BLaER1 (cell line): ENCODE measurements around the gene SERPINH1.
A peak's percentile ranks its signal among the peaks of the same experiment; 100 is the strongest.

Experiments
- H3K27ac ChIP-seq: shearing (Covaris generic); formaldehyde crosslinking; 2 replicates; pipeline ENCODE4 v1.8.1; 2022
- H3K27me3 ChIP-seq: shearing (Covaris generic); formaldehyde crosslinking; 2 replicates; pipeline ENCODE4 v1.8.1; 2022
- H3K36me3 ChIP-seq: shearing (Covaris generic); formaldehyde crosslinking; 2 replicates; pipeline ENCODE4 v1.8.1; 2022
- H3K4me1 ChIP-seq: shearing (Covaris generic); formaldehyde crosslinking; 2 replicates; pipeline ENCODE4 v1.8.1; 2022
- H3K4me2 ChIP-seq: shearing (Covaris generic); formaldehyde crosslinking; 2 replicates; pipeline ENCODE4 v1.8.1; 2022
- H3K4me3 ChIP-seq: shearing (Covaris generic); formaldehyde crosslinking; 2 replicates; pipeline ENCODE4 v1.8.1; 2022
- H3K9ac ChIP-seq: shearing (Covaris generic); formaldehyde crosslinking; 2 replicates; pipeline ENCODE4 v1.8.1; 2022
- H3K9me3 ChIP-seq: shearing (Covaris generic); formaldehyde crosslinking; 2 replicates; pipeline ENCODE4 v1.8.1; 2022
- H4K20me1 ChIP-seq: shearing (Covaris generic); formaldehyde crosslinking; 2 replicates; pipeline ENCODE4 v1.8.1; 2022
- Cebpa-rat ChIP-seq: shearing (Covaris generic); IDR thresholded peaks from 2 replicates; pipeline ENCODE4 v1.8.1; 2022

Gene SERPINH1

GRCh38 chr11:75541193-75542087, 20.6 kb upstream of the SERPINH1 start:
- Histone ChIP-seq H3K36me3 (no peaks in the 10 kb centered on the region), H3K4me2 (no peak overlapping the region), H3K4me3 (no peak overlapping the region), H3K27me3 (no peaks in the 10 kb centered on the region), H3K9me3 (no peaks in the 10 kb centered on the region), H4K20me1 (no peaks in the 10 kb centered on the region), H3K27ac (no peak overlapping the region), H3K4me1 (peaks cover 35% of the 10 kb centered on the region), H3K9ac (no peak overlapping the region)
- TF ChIP-seq Cebpa-rat: no peak

- H3K27ac ChIP-seq: no peak overlapping the region
- no peak overlapping the region for H3K9ac ChIP-seq
Observed at GRCh38 chr11:75542088-75542438, 20.0 kb upstream of the SERPINH1 start.

DNA sequence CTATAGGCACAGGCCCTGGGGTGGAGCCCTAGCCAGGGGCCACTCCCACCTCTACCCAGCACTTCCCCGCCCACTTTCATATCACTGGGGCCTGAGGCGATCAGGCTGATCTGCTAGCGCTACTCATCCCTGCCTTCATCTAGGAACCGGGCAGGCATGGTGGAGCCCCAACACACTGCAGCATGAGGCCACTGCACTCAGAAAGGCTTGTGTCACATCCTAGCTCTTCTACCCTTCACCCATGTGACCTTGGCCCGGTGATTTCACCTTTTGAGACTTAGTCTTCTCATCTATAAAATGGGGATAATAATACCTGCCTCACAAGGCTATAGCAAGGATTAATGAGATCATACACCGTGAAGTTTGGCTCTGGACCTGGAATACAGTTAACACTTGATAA, 18.2 kb upstream of the SERPINH1 start:
- H3K4me2 ChIP-seq: no peak overlapping the region
- H4K20me1 ChIP-seq: no peaks in the 10 kb centered on the region
- no peaks in the 10 kb centered on the region for H3K36me3 ChIP-seq
- H3K9ac ChIP-seq: no peak overlapping the region
- H3K9me3 ChIP-seq: no peaks in the 10 kb centered on the region
- H3K27me3 ChIP-seq: no peaks in the 10 kb centered on the region
- no peak for TF ChIP-seq Cebpa-rat
- peaks cover 22% of the 10 kb centered on the region for H3K4me1 ChIP-seq
- no peak overlapping the region for H3K4me3 ChIP-seq
- H3K27ac ChIP-seq: no peak overlapping the region

More at GRCh38 chr11:75542088-75542438, 20.0 kb upstream of the SERPINH1 start:
- H3K4me3 ChIP-seq: no peak overlapping the region
- H3K27me3 ChIP-seq: no peaks in the 10 kb centered on the region
- H3K4me2 ChIP-seq: no peak overlapping the region
- H3K9me3 ChIP-seq: no peaks in the 10 kb centered on the region
- no peaks in the 10 kb centered on the region for H3K36me3 ChIP-seq
- H4K20me1 ChIP-seq: no peaks in the 10 kb centered on the region
- TF ChIP-seq Cebpa-rat: no peak
- H3K4me1 ChIP-seq: peaks cover 28% of the 10 kb centered on the region

DNA sequence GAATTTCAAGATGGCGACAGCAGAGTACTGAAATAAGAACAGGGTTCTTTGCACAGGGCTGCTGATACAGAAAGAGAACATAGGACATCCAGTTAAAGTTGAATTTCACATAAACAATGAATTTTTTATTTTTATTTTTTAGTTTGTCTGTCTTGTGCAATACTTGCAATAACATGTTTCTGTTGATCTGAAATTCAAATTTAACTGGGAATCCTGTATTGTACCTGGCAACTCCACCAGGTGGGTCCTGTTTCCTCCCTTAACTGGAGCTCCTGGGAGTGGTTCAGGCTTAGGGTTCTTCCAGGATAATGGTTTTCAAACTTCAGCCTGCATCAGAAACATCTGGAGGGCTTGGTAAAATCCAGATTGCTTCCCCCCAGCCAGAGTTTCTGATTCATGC, 14.9 kb upstream of the SERPINH1 start:
- no peaks in the 10 kb centered on the region for H3K36me3 ChIP-seq
- no peaks in the 10 kb centered on the region for H3K27me3 ChIP-seq
- H3K9ac ChIP-seq: no peak overlapping the region
- H3K4me1 ChIP-seq: peaks cover 29% of the 10 kb centered on the region
- H3K27ac ChIP-seq: no peak overlapping the region
- peak; percentile 60; the same call in 1 of the 2 replicates for TF ChIP-seq Cebpa-rat
- no peaks in the 10 kb centered on the region for H3K9me3 ChIP-seq
- H3K4me3 ChIP-seq: no peak overlapping the region
- H4K20me1 ChIP-seq: no peaks in the 10 kb centered on the region
- H3K4me2 ChIP-seq: no peak overlapping the region

DNA sequence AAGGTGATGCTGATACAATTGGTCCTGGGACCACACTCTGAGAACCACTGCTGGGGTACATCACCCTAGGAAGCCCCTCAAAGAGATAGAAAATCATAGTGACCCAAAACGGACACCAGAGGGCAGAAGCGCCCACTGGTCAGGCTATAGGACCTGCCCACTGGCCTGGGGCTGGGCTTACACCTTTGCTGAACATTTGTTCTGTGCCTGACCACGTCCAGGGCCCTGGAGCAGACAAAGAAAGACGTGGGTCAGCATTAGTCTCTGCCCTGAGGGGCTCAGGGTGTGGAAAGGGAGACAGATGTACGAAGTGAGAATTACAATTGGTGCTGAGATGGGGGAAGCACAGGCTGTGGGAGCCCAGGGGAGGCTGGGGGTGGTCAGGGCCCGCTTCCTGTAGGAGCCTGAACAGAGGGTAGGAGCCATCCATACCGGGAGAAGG, 14.4 kb upstream of the SERPINH1 start:
- no peak overlapping the region for H3K4me3 ChIP-seq
- H3K27ac ChIP-seq: peak overlapping the region; percentile 18; the same call in 1 of the 2 replicates
- no peak for TF ChIP-seq Cebpa-rat
- H3K27me3 ChIP-seq: no peaks in the 10 kb centered on the region
- H4K20me1 ChIP-seq: no peaks in the 10 kb centered on the region
- no peak overlapping the region for H3K9ac ChIP-seq
- peak overlapping the region; percentile 34; the same call in 1 of the 2 replicates for H3K4me2 ChIP-seq
- no peaks in the 10 kb centered on the region for H3K9me3 ChIP-seq
- H3K4me1 ChIP-seq: peaks cover 29% of the 10 kb centered on the region
- H3K36me3 ChIP-seq: no peaks in the 10 kb centered on the region

GRCh38 chr11:75548595-75549272, 13.3 kb upstream of the SERPINH1 start:
- Histone ChIP-seq H3K9ac (no peak overlapping the region), H4K20me1 (no peaks in the 10 kb centered on the region), H3K36me3 (no peaks in the 10 kb centered on the region), H3K27me3 (no peaks in the 10 kb centered on the region), H3K4me3 (no peak overlapping the region), H3K27ac (no peak overlapping the region), H3K9me3 (no peaks in the 10 kb centered on the region), H3K4me2 (0 out of 2 replicates have a peak overlapping the region, but pooled peaks have one; percentile 34), H3K4me1 (peaks cover 33% of the 10 kb centered on the region)
- no peak for TF ChIP-seq Cebpa-rat

DNA sequence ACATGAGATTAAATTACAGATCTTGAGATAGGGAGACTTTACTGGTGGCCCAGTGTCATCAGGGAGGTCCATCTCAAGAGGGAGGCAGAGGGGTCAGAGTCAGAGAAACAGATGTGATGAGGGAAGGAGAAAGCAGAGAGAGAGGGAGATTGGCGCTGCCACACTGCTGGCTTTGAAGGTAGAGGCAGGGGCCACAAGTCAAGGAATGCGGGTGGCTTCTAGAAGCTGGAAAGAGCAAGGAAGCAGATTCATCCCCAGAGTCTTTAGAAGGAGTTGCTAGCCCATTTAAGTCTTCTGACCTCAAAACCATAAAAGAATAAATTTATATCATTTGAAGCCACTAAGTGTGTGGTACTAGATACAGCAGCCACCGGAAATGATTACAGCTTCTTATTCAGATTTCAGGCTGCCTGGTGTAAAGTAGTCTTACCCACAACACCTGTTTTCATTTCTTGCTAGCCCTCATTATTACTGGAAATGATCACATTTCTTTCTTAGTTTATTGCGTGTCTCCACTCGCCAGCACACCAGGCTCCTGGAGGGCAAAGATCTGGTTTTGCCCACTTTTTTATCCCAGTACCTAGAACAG, 12.6 kb upstream of the SERPINH1 start:
- Histone ChIP-seq H3K4me2 (no peak overlapping the region), H3K4me3 (no peak overlapping the region), H3K36me3 (no peaks in the 10 kb centered on the region), H4K20me1 (no peaks in the 10 kb centered on the region), H3K27me3 (no peaks in the 10 kb centered on the region), H3K9me3 (no peaks in the 10 kb centered on the region), H3K9ac (no peak overlapping the region), H3K27ac (no peak overlapping the region), H3K4me1 (peaks cover 41% of the 10 kb centered on the region)
- TF ChIP-seq Cebpa-rat: no peak

GRCh38 chr11:75553182-75553581, 8.9 kb upstream of the SERPINH1 start:
- Histone ChIP-seq H3K4me3 (no peak overlapping the region), H4K20me1 (no peaks in the 10 kb centered on the region), H3K4me1 (peaks cover 43% of the 10 kb centered on the region), H3K9me3 (no peaks in the 10 kb centered on the region), H3K36me3 (no peaks in the 10 kb centered on the region), H3K27me3 (no peaks in the 10 kb centered on the region), H3K27ac (no peak overlapping the region), H3K9ac (no peak overlapping the region), H3K4me2 (peak overlapping the region; percentile 64; the same call in 1 of the 2 replicates)
- TF ChIP-seq Cebpa-rat: no peak

GRCh38 chr11:75553889-75554257, 8.2 kb upstream of the SERPINH1 start:
- Histone ChIP-seq H3K36me3 (no peaks in the 10 kb centered on the region), H3K9ac (peak overlapping the region; percentile 63; the same call in 1 of the 2 replicates), H3K4me2 (peak overlapping the region; percentile 64), H3K9me3 (no peaks in the 10 kb centered on the region), H4K20me1 (no peaks in the 10 kb centered on the region), H3K4me3 (no peak overlapping the region), H3K27ac (peak overlapping the region; percentile 82), H3K27me3 (no peaks in the 10 kb centered on the region), H3K4me1 (peaks cover 39% of the 10 kb centered on the region)
- TF ChIP-seq Cebpa-rat: no peak
